ENCODE data around the gene CHCHD5. TPM values are rescaled to one million over a fixed set of nuclear protein-coding genes. Genes with fewer than 3 reads are reported as not detected.
A peak's percentile ranks its signal among the peaks of the same experiment; 100 is the strongest.

The CHCHD5 gene
- total and polyA plus RNA-seq, 10 of the 15 experiments (the other 5 are each of a cell fraction or from before 2014, with no cell fraction given): 16.4 to 118 (median 45.2) TPM

DNA sequence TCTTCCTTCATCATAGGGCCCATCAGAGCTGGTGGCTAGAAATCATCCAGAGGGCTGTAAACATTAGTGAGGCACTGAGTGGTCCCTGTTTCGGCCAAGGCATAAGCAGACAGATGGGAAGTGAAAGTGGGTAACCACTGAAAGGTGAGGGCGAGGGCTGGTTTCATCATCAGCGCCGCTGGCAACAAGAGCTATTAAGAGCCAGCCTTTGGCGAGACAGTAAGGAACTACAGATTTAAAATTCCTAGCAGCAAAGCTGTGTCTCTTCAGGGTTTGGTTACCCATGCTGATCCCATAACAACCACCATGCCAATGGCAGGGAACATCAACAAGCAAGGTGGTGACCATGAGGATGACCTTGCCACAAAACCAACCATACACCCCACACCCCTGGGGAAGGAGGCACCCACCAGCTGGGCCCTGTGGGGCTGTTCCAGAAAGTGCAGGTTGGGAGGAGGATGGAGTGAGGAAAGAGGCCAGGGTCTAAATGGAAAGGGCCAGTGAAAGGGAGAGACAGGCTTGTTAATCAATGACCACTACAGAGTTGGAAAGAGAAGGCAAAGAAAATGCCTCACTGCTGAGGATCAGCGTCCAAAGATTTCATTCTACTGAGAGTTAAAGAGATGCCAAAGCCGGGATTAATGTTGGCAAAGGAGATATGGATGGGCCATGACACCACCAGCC lies 52.3 kb downstream of the CHCHD5 start (continued):
- no peak for TF ChIP-seq CEBPZ (IDR thresholded peaks at IDR 0.05; ENCODE audit: low read depth, low read length)
- no peak for TF ChIP-seq FOS (IDR thresholded peaks at IDR 0.05; ENCODE audit: borderline replicate concordance, extremely low read depth, insufficient read length)
- TF ChIP-seq SIX5 (IDR thresholded peaks at IDR 0.05; ENCODE audit: low read depth, low read length, severe bottlenecking): no peak
- no peak for TF ChIP-seq SMC3 (IDR thresholded peaks at IDR 0.05; ENCODE audit: borderline replicate concordance, low read length)
- TF ChIP-seq CREM (IDR thresholded peaks at IDR 0.05; ENCODE audit: low read depth): peak; percentile 30; the same call in 1 of the 2 replicates
- TF ChIP-seq, protein P1, sequence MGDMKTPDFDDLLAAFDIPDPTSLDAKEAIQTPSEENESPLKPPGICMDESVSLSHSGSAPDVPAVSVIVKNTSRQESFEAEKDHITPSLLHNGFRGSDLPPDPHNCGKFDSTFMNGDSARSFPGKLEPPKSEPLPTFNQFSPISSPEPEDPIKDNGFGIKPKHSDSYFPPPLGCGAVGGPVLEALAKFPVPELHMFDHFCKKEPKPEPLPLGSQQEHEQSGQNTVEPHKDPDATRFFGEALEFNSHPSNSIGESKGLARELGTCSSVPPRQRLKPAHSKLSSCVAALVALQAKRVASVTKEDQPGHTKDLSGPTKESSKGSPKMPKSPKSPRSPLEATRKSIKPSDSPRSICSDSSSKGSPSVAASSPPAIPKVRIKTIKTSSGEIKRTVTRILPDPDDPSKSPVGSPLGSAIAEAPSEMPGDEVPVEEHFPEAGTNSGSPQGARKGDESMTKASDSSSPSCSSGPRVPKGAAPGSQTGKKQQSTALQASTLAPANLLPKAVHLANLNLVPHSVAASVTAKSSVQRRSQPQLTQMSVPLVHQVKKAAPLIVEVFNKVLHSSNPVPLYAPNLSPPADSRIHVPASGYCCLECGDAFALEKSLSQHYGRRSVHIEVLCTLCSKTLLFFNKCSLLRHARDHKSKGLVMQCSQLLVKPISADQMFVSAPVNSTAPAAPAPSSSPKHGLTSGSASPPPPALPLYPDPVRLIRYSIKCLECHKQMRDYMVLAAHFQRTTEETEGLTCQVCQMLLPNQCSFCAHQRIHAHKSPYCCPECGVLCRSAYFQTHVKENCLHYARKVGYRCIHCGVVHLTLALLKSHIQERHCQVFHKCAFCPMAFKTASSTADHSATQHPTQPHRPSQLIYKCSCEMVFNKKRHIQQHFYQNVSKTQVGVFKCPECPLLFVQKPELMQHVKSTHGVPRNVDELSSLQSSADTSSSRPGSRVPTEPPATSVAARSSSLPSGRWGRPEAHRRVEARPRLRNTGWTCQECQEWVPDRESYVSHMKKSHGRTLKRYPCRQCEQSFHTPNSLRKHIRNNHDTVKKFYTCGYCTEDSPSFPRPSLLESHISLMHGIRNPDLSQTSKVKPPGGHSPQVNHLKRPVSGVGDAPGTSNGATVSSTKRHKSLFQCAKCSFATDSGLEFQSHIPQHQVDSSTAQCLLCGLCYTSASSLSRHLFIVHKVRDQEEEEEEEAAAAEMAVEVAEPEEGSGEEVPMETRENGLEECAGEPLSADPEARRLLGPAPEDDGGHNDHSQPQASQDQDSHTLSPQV (IDR thresholded peaks at IDR 0.05): no peak
- TF ChIP-seq PKNOX1 (IDR thresholded peaks at IDR 0.05): no peak
- TF ChIP-seq SP1 (IDR thresholded peaks at IDR 0.05; ENCODE audit: low read depth, low read length): peak; percentile 49
- TF ChIP-seq HCFC1 (IDR thresholded peaks at IDR 0.05; ENCODE audit: low read length): no peak
- no peak for TF ChIP-seq ZNF384 (IDR thresholded peaks at IDR 0.05; ENCODE audit: borderline replicate concordance, low read depth, low read length)
- no peak for TF ChIP-seq SMAD5 (IDR thresholded peaks at IDR 0.05; ENCODE audit: low read depth)
- TF ChIP-seq POLR2AphosphoS5 (IDR thresholded peaks at IDR 0.05; ENCODE audit: low read length): no peak
- peak; percentile 51; the same call in 1 of the 2 replicates for TF ChIP-seq TCF12 (IDR thresholded peaks at IDR 0.05; ENCODE audit: low read depth, low read length)
- TF ChIP-seq EZH2 (IDR thresholded peaks at IDR 0.05; ENCODE audit: borderline replicate concordance, control insufficient read depth, low read depth, low read length): no peak
- TF ChIP-seq GATAD2B (conservative IDR thresholded peaks at IDR 0.05; ENCODE audit: low read depth): peak; percentile 63
- no peak for TF ChIP-seq TARDBP (IDR thresholded peaks at IDR 0.05; ENCODE audit: borderline replicate concordance)
- TF ChIP-seq ASH2L (IDR thresholded peaks at IDR 0.05; ENCODE audit: borderline replicate concordance, low read depth): no peak
- no peak for TF ChIP-seq RBBP5 (conservative IDR thresholded peaks at IDR 0.05)
- peak; percentile 88 for TF ChIP-seq DPF2 (IDR thresholded peaks at IDR 0.05)
- no peak for TF ChIP-seq PML (IDR thresholded peaks at IDR 0.05; ENCODE audit: low read length)
- TF ChIP-seq SMARCA5 (IDR thresholded peaks at IDR 0.05): no peak
